ENCODE results near the gene LHX1. TPM values are rescaled to one million over a fixed set of nuclear protein-coding genes. Genes with fewer than 3 reads are reported as not detected.

The LHX1 gene
- total and polyA plus RNA-seq, 4 donors, result not detected

GRCh38 chr17:36983618-36984017, 46.3 kb downstream of the LHX1 start:
- no peak for TF ChIP-seq CTCF (IDR thresholded peaks at IDR 0.05; ENCODE audit: control extremely low read depth, extremely low read depth)
- no peak overlapping the region for H3K4me3 ChIP-seq
- no peak overlapping the region for H3K9ac ChIP-seq (ENCODE audit: insufficient read depth in 1 of 2, low read length in 2 of 2)
- H3K9me3 ChIP-seq (ENCODE audit: control insufficient read depth in 4 of 4, insufficient read depth in 3 of 4, low read length in 3 of 4), result no peaks in the 10 kb centered on the region
- H3K27ac ChIP-seq (ENCODE audit: low read depth in 1 of 2, low read length in 1 of 2), result no peak overlapping the region
- H3K27me3 ChIP-seq (ENCODE audit: control insufficient read depth in 3 of 3, insufficient read depth in 3 of 3, low read length in 2 of 3), result no peaks in the 10 kb centered on the region
- H3K4me1 ChIP-seq (ENCODE audit: control insufficient read depth in 5 of 5, insufficient read depth in 5 of 5, low read length in 5 of 5), result peaks cover 0 to 26% (median 7%) of the 10 kb centered on the region in 5 donors
- DNase-seq, result no peak
- peaks cover 4 to 7% (median 6%) of the 10 kb centered on the region in 4 donors for H3K36me3 ChIP-seq (ENCODE audit: control insufficient read depth in 4 of 4, insufficient read depth in 4 of 4, low read length in 4 of 4)
- no peak for ATAC-seq (ENCODE audit: insufficient read depth, low FRiP score)

GRCh38 chr17:36989173-36989572, 51.9 kb downstream of the LHX1 start:
- Histone ChIP-seq H3K27me3 (ENCODE audit: control insufficient read depth in 3 of 3, insufficient read depth in 3 of 3, low read length in 2 of 3) (no peaks in the 10 kb centered on the region), H3K4me3 (no peak overlapping the region), H3K9me3 (ENCODE audit: control insufficient read depth in 4 of 4, insufficient read depth in 3 of 4, low read length in 3 of 4) (no peaks in the 10 kb centered on the region), H3K27ac (ENCODE audit: low read depth in 1 of 2, low read length in 1 of 2) (no peak overlapping the region), H3K9ac (ENCODE audit: insufficient read depth in 1 of 2, low read length in 2 of 2) (no peak overlapping the region), H3K36me3 (ENCODE audit: control insufficient read depth in 4 of 4, insufficient read depth in 4 of 4, low read length in 4 of 4) (peaks cover 7 to 14% (median 12%) of the 10 kb centered on the region in 4 donors), H3K4me1 (ENCODE audit: control insufficient read depth in 5 of 5, insufficient read depth in 5 of 5, low read length in 5 of 5) (peaks cover 0 to 7% (median 0%) of the 10 kb centered on the region in 5 donors)
- ATAC-seq (ENCODE audit: insufficient read depth, low FRiP score), result no peak
- no peak for DNase-seq
- WGBS, 2 donors, result 88 to 94% methylated on average over 6 of the region's 6 CpGs
- no peak for TF ChIP-seq CTCF (IDR thresholded peaks at IDR 0.05; ENCODE audit: control extremely low read depth, extremely low read depth)

- H3K4me3 ChIP-seq, result no peak overlapping the region
- WGBS, 2 donors, result 81 to 87% methylated on average over 2 of the region's 2 CpGs
- no peak overlapping the region for H3K27ac ChIP-seq (ENCODE audit: low read depth in 1 of 2, low read length in 1 of 2)
- peaks cover 0 to 7% (median 0%) of the 10 kb centered on the region in 5 donors for H3K4me1 ChIP-seq (ENCODE audit: control insufficient read depth in 5 of 5, insufficient read depth in 5 of 5, low read length in 5 of 5)
- H3K36me3 ChIP-seq (ENCODE audit: control insufficient read depth in 4 of 4, insufficient read depth in 4 of 4, low read length in 4 of 4), result peaks cover 16 to 30% (median 18%) of the 10 kb centered on the region in 4 donors
- ATAC-seq (ENCODE audit: insufficient read depth, low FRiP score), result no peak
- no peaks in the 10 kb centered on the region for H3K27me3 ChIP-seq (ENCODE audit: control insufficient read depth in 3 of 3, insufficient read depth in 3 of 3, low read length in 2 of 3)
- no peak for DNase-seq
- no peaks in the 10 kb centered on the region for H3K9me3 ChIP-seq (ENCODE audit: control insufficient read depth in 4 of 4, insufficient read depth in 3 of 4, low read length in 3 of 4)
- no peak overlapping the region for H3K9ac ChIP-seq (ENCODE audit: insufficient read depth in 1 of 2, low read length in 2 of 2)
- TF ChIP-seq CTCF (IDR thresholded peaks at IDR 0.05; ENCODE audit: control extremely low read depth, extremely low read depth), result no peak
Measured at GRCh38 chr17:36992701-36993100, 55.4 kb downstream of the LHX1 start.

GRCh38 chr17:36993227-36993626, 56.0 kb downstream of the LHX1 start:
- Histone ChIP-seq H3K9ac (ENCODE audit: insufficient read depth in 1 of 2, low read length in 2 of 2) (no peak overlapping the region), H3K36me3 (ENCODE audit: control insufficient read depth in 4 of 4, insufficient read depth in 4 of 4, low read length in 4 of 4) (peaks cover 17 to 30% (median 19%) of the 10 kb centered on the region in 4 donors), H3K4me3 (no peak overlapping the region), H3K27ac (ENCODE audit: low read depth in 1 of 2, low read length in 1 of 2) (no peak overlapping the region), H3K4me1 (ENCODE audit: control insufficient read depth in 5 of 5, insufficient read depth in 5 of 5, low read length in 5 of 5) (peaks cover 0 to 7% (median 0%) of the 10 kb centered on the region in 5 donors), H3K9me3 (ENCODE audit: control insufficient read depth in 4 of 4, insufficient read depth in 3 of 4, low read length in 3 of 4) (no peaks in the 10 kb centered on the region), H3K27me3 (ENCODE audit: control insufficient read depth in 3 of 3, insufficient read depth in 3 of 3, low read length in 2 of 3) (no peaks in the 10 kb centered on the region)
- DNase-seq (no peak), ATAC-seq (ENCODE audit: insufficient read depth, low FRiP score) (no peak)
- TF ChIP-seq CTCF (IDR thresholded peaks at IDR 0.05; ENCODE audit: control extremely low read depth, extremely low read depth), result no peak
